DMS 273 (cell line): ENCODE results near the gene RPL9.
"Not testable (repeated sequence)": the region's sequence is repeated elsewhere in the genome, so short reads cannot be mapped to it uniquely, and the experiment has no call there.

Source experiments
- DNase-seq: peaks from one replicate; lab custom pipeline; 2025; ENCODE audit not compliant: unreplicated experiment; lab: John Stamatoyannopoulos, UW

Gene RPL9

DNA sequence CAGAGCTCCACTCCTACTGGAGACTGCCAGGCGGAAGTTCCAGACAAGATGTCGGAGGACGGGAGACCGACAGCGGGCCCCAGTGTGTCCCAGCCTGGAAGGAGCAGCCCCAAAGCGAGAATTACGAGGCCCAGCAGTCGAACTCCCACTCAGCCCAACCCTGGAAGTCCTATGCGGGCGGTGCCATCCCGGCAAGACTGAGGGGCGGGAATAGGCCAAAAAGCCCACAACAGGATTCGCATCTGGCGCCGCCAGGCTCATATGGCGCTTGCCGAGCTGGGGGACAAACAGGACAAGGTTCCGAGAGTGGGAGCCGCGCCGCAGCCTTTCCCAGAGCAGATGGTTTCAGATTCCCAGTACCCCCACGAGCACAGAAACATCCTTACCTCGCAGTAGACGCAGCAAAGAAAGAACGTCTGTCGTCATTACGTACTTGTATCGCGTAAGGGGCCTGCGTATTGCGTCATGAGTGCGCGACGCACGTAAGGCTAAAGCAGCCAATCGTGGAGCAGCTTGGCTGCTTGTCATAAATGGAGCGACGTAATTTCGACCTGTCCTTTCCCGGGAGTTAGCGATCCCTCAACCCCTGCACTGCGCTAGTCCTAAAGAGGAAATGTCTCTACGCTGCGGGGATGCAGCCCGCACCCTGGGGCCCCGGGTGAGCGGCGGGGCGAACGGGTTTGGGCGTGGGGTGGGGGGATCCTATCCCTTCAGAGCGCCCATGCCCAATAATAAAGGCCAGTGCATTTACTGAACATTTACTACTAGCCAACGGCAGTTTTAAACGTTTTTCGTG, at the start of gene RPL9, which contains the start of gene LIAS:
Gene RPL9, minus strand, starts transcription at position 418 of the 796 bp plus-strand sequence. CDS start 483 bp downstream, outside the sequence.
Gene LIAS, plus strand, starts transcription at position 552 of the 796 bp plus-strand sequence. Its CDS starts 62 bp downstream, at position 614.
- DNase-seq = peak; percentile 97

DNA sequence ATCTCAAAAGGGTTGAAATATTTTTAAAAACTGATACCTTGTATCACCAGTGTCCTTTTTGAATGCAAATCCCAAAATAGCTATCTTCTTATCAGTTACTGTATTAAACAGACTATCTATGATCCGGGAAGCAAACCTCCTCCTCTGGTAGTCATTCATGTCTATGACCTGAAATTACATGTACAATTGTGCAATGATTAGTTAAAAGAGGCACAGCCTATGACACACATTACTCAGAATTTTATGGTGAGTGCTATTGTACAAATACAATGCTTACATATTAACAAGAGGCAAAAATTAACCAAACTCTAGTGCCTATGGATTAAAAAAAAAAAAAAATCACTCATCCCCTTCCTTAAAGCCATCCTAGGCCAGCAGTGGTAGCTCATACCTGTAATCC, 46.9 kb upstream of the RPL9 start:
- DNase-seq = no peak

GRCh38 chr4:39504538-39504937, 45.8 kb upstream of the RPL9 start:
- no peak for DNase-seq

- not testable (repeated sequence) for DNase-seq
Measured at GRCh38 chr4:39502664-39503035, 43.9 kb upstream of the RPL9 start.

DNA sequence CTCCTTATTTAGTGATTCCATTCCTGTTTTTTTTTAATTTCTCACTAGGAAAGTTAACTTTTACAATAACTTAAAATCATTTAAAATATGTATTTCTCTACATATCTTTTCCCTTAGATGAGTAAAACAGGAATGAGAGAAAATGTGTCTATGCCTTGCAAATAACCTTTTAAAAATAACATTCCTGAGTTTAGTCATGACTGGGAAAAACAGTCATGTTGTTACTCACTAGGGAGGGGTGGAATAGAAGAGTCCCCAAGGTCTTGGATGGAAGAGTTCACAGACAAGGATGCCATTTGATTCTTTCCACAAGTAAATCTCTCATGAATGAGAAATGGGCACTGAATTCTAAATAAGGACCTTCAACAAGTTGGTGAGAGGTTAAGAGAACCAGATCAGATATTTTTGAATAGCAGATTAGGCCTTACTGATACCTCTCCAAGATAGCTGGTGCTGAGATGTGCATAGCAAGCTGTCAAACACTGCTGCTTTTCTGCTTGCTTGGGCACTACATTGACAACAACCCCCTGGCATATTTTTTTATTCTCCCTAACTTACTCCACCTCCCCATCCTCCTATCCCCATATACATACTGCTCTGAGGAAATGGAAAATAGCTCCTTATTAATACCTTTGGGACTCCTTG, 43.4 kb upstream of the RPL9 start:
- no peak for DNase-seq

DNA sequence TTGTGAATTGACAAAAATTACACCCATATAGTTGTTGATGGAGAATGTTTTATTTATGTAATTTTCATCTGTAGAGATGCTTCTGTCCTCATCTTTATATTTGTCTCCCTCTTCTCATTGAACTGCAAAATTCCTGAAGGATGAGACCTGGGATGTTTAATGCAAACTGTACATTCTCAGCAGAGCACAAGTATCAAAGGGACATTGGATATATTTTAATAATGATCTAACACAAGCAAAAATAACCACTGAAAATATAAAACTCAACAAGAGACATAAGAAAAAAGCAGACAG, 40.0 kb upstream of the RPL9 start:
- no peak for DNase-seq

GRCh38 chr4:39497909-39498726, 39.4 kb upstream of the RPL9 start:
- DNase-seq = no peak

GRCh38 chr4:39495446-39496213, 36.9 kb upstream of the RPL9 start:
- peak; percentile 1 for DNase-seq

DNA sequence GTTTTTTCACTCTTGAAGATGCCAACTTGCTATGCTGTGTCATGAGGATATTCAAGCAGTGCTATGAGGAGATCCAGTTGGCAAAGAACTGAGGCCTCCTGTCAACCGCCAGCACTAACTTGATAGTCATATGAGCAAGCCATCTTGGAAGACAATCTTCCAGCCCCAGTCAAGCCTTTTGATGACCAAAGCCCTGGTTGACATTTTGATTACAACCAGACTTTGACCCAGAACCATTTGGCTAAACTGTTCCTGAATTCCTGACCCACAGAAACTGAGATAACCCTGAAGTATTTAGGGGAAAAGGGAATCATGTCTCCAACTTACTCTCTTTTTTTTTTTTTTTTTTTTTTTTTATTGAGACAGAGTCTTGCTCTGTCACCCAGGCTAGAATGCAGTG, 35.6 kb upstream of the RPL9 start:
- no peak for DNase-seq

DNA sequence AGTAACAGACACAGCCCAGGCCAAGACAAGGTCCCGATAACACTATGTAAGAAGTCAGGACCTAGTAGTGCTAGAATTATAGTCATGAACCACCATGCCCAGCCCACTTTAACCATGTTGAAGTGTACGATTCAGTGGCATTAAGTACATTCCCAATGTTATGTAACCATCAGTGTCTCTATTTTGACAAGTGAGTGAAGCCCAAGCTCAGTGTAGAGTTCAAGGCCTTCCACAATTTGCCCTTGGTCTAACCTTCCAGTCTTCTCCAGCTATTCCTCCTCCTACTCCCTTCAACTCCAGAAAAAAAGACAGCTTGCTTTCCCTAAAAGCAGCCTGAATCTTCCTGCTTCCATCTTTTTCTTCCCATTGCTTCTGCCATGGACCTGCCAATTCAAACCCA, 31.6 kb upstream of the RPL9 start:
- no peak for DNase-seq

DNA sequence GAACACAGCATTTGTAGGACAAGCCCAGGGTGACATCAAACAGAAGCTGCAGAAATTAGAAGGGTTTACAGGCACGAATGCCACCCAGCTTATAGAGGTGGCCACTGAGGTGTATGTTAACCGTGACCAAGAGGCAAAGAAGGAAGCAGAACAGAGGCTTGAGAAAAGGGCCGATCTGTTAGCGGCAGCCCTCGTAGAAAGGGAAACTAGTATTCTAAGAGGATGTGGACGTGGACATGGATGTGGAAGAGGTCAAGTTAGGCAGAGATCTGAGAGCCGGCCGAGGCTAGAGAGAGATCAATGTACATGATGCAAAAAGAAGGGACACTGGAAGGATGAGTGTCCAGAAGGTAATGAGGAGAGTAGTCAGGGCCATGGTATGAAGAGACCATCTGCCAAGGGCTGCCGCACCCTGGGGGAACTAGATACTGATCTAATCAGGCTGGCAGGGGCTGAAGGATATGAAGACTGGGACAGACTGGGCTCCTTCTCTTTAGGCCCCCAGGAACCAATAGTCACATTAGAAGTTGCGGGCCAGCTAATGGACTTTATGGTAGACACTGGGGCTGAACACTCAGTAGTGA, 27.6 kb upstream of the RPL9 start:
- DNase-seq = no peak

DNA sequence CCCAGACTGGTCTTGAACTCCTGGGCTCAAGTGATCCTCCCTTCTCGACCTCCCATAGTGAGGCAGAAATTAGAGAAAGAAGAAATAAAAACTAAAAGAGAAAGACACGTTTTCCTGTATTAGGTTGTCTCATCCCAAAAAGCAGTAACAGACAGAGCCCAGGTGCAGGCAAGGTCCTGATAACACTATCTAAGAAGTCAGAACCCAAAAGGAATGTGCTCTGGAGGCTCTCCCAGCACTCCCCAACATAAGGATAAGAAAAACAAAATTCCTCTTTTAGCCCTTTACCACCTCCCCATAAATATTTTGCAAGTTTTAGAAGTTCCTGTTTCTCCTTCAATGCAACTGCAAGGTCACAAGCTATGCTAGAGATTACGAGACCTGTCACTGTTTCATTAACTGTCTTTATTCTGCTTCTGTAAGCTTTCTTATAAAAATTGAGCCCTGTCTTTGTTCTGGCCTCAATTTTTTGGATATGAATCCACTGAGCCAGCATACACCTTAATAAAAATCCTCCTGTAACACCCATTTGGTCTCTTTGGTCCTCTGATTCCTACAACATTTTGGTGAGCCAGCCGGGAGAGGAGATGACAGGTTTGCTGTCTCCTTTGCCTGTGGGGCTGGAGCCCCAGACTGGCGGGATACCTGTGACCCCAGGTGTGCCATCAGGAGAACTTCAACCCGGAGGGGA, 26.0 kb upstream of the RPL9 start:
- no peak for DNase-seq

- DNase-seq = no peak
Measured at GRCh38 chr4:39480902-39481695, 22.4 kb upstream of the RPL9 start.

DNA sequence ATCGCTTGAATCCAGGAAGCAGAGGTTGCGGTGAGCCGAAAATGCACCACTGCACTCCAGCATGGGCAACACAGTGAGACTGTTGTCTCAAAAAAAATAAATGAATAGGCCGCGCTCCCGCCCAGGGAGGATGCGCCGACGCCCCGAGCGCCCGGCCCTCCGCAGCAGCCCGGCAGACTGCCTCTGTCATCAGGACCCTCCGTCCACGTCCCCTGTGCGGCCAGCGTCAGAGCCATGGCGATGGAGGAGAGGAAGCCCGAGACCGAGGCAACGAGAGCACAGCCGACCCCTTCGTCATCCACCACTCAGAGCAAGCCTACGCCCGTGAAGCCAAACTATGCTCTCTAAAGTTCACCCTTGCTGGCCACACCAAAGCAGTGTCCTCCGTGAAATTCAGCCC, 21.5 kb upstream of the RPL9 start:
- DNase-seq = no peak

GRCh38 chr4:39476187-39476895, 17.6 kb upstream of the RPL9 start:
- no peak for DNase-seq

DNA sequence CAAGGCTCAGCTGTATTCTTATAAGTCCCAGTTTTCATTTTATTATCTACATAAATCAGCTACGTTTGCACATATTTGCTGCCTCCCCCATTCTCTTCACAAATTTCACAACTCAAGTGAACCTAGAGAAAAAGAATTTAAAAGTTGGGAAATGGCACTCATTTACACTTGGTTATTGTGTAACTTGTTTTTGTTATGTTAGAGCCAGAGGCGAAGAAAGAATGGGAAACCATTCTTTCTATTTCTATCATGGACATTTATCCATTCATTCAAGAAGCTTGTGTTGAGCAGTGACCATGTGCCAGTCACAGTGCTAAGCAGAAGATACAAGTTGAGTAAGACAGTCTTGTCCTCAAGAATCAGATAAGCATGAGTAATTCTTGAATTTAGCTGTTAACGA, 13.7 kb upstream of the RPL9 start:
- DNase-seq = no peak

- DNase-seq = no peak
Measured at GRCh38 chr4:39470402-39470801, 11.7 kb upstream of the RPL9 start.

GRCh38 chr4:39469429-39470077, 10.8 kb upstream of the RPL9 start:
- peak; percentile 73 for DNase-seq
